Uterus (tissue), 4 donors: ENCODE data around the gene RETNLB. TPM values are rescaled to one million over a fixed set of nuclear protein-coding genes. Genes with fewer than 3 reads are reported as not detected.

Experiments used
- DNase-seq, 2 donors: peaks; one replicate each; pipeline ENCODE4 v3.0.0-alpha.2; 2019 to 2020
- H3K27ac ChIP-seq, 2 donors: fragments of 200-600 bp; sonication (generic); 1 replicate in 1 of 2; 2 replicates in 1 of 2; pipeline ENCODE4 v1.5.1; 2016 to 2018
- H3K27me3 ChIP-seq, 2 donors: fragments of 200-600 bp; sonication (generic); one replicate each; pipeline ENCODE4 v1.5.1; 2018 to 2019; ENCODE audit warnings: control low read depth in 1 of 2
- H3K36me3 ChIP-seq, 2 donors: fragments of 200-600 bp; sonication (generic); one replicate each; pipeline ENCODE4 v1.5.1; 2019; ENCODE audit warnings: control low read depth in 1 of 2
- H3K4me1 ChIP-seq, 2 donors: fragments of 200-600 bp; sonication (generic); one replicate each; pipeline ENCODE4 v1.5.1; 2018 to 2019; ENCODE audit warnings: control low read depth in 1 of 2
- H3K4me3 ChIP-seq, 2 donors: fragments of 200-600 bp; sonication (generic); 1 replicate in 1 of 2; 2 replicates in 1 of 2; pipeline ENCODE4 v1.5.1; 2018 to 2019; ENCODE audit warnings: mild to moderate bottlenecking in 1 of 2
- H3K9me3 ChIP-seq, 2 donors: fragments of 200-600 bp; sonication (generic); one replicate each; pipeline ENCODE4 v1.5.1; 2019; ENCODE audit warnings: control low read depth in 1 of 2
- POLR2A ChIP-seq, 2 donors: fragments of 450-650 bp; IDR thresholded peaks; one replicate each; pipeline ENCODE4 v1.6.1; 2016; ENCODE audit warnings: antibody characterized with exemption in 2 of 2, mild to moderate bottlenecking in 1 of 2, moderate library complexity in 1 of 2
- intact Hi-C: fragments of 100-400 bp; cut with DNase I; formaldehyde crosslinking; loops from one replicate; pipeline ENCODE4 v1.15.1; 2023; ENCODE audit warnings: low total_unique reads
- total RNA-seq, 4 donors: library from RNA; depleted of rRNA in 3 of 4; stranded (reverse); fragments of >200 nt in 3 of 4; gene quantifications; one replicate each; pipeline versions ENCODE4 v1.1.0 to v1.2.4, GENCODE V29; 2014 to 2023
- TF ChIP-seq, protein P1 (sequence below), 4 experiments: fragments of 200-600 bp in 2 of 4; fragments of 450-650 bp in 2 of 4; sonication (generic) in 2 of 4; IDR thresholded peaks; one replicate each; pipeline ENCODE4 v1.5.1; 2016 to 2019; ENCODE audit warnings: antibody characterized with exemption in 4 of 4, mild to moderate bottlenecking in 2 of 4, moderate library complexity in 1 of 4
- donor health status: DM: yes; HTN: yes; CAD: no.

RETNLB gene, protein sequence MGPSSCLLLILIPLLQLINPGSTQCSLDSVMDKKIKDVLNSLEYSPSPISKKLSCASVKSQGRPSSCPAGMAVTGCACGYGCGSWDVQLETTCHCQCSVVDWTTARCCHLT
- not detected for total RNA-seq

DNA sequence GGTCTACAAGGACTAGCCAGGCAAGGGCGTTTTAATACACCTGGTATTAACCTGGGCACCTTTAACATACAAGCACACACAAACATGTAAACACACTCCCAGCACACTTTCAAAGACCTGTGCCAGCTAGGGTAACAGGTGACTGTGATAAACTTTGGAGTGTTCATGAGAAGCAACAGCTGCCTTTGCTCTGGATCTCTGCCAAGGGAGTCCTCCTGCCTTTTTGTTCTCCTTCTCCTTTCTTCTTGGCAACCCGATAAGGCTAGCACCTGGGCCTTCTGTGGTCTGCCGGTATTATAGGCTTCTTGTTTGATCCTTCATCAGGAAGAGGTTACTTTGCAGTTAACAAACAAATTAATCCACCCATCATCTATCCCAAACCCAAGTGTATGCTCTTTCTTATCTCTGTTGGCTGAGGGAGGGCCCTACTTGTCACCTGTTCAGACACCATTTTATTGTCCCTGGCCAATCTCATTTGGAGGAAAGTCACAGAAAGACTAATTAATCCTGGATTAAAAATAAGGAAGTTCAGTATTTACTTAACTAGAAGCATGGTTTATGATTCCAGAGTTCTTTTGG, at the start of gene RETNLB:
Gene RETNLB (minus strand): TSS at position 7 of the 579 bp plus-strand sequence. CDS start 225 bp downstream, outside the sequence.
- no peak for DNase-seq
- Histone ChIP-seq H3K27me3 (no peaks in the 10 kb centered on the region), H3K27ac (no peak within 1 kb of the TSS), H3K4me1 (no peaks in the 10 kb centered on the region), H3K9me3 (no peaks in the 10 kb centered on the region), H3K36me3 (no peaks in the 10 kb centered on the region), H3K4me3 (no peak within 1 kb of the TSS)
- intact Hi-C loops: no loop called here
- no peak for TF ChIP-seq POLR2A (IDR thresholded peaks at IDR 0.05)
- TF ChIP-seq, protein P1, sequence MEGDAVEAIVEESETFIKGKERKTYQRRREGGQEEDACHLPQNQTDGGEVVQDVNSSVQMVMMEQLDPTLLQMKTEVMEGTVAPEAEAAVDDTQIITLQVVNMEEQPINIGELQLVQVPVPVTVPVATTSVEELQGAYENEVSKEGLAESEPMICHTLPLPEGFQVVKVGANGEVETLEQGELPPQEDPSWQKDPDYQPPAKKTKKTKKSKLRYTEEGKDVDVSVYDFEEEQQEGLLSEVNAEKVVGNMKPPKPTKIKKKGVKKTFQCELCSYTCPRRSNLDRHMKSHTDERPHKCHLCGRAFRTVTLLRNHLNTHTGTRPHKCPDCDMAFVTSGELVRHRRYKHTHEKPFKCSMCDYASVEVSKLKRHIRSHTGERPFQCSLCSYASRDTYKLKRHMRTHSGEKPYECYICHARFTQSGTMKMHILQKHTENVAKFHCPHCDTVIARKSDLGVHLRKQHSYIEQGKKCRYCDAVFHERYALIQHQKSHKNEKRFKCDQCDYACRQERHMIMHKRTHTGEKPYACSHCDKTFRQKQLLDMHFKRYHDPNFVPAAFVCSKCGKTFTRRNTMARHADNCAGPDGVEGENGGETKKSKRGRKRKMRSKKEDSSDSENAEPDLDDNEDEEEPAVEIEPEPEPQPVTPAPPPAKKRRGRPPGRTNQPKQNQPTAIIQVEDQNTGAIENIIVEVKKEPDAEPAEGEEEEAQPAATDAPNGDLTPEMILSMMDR (IDR thresholded peaks at IDR 0.05): no peak

DNA sequence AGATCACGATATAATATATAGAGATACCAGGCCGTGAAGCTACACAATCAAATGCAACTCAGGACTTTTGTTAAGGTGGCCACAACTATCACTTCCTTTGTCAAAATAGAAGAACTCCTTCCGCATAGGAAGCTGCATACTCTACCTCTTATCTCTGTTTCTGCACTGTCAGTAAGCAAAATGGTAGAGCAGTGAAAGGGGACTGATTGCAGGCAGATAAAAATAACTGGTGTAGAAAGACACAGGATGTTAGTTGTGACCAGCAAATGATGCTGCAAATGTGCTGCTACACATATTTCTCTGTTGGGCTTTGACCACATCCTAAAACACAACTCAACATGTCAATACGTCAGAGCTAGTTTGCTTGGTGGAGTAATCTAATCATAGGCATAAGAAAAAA, 49.1 kb upstream of the RETNLB start:
- DNase-seq: no peak
- Histone ChIP-seq H3K4me3 (no peak overlapping the region), H3K36me3 (no peaks in the 10 kb centered on the region), H3K27me3 (no peaks in the 10 kb centered on the region), H3K9me3 (no peaks in the 10 kb centered on the region), H3K27ac (no peak overlapping the region), H3K4me1 (no peaks in the 10 kb centered on the region)
- intact Hi-C loops: no loop called here
- TF ChIP-seq, protein P1 (IDR thresholded peaks at IDR 0.05): no peak
- TF ChIP-seq POLR2A (IDR thresholded peaks at IDR 0.05): no peak

DNA sequence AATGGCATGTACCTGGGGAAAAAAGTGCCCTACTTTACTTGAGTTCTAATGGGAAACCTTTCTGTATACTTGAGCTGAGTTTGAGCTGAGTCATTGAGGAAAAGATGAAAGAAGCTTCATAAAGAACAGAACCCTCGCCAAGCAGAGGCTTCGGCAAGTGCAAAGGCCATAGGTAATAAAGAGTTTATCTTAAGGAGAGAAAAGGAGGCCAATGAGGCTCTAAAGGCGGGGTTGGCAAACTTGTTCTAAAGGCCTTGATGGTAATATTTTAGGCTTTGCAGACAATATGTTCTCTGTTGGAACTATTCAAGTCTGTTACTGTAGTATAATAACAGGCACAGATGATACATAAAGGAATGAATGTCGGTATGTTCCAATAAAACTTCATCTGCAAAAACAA, 47.8 kb upstream of the RETNLB start:
- Histone ChIP-seq H3K4me1 (no peaks in the 10 kb centered on the region), H3K4me3 (no peak overlapping the region), H3K9me3 (no peaks in the 10 kb centered on the region), H3K36me3 (no peaks in the 10 kb centered on the region), H3K27me3 (no peaks in the 10 kb centered on the region), H3K27ac (no peak overlapping the region)
- intact Hi-C loops: no loop called here
- DNase-seq: no peak
- TF ChIP-seq POLR2A (IDR thresholded peaks at IDR 0.05): no peak
- TF ChIP-seq, protein P1 (IDR thresholded peaks at IDR 0.05): no peak

DNA sequence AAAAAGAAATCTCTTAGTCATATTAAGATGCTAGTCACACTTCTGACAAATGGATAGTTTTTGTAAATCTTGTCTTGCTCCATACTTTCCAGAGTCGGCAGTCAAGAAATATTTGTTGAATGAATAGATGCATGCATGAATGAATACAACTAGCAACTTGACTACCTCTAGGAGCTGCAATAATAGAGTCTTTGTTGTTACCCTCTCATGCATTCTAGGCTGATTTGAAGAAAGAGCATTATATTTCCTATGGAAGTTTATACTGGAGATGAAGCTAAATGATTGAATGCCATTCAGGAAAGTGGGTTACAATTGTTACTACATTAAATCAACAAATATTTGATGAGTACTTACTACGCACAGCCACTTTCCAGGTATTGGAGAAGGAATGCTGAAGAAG, 47.2 kb upstream of the RETNLB start:
- intact Hi-C loops: no loop called here
- no peak for DNase-seq
- Histone ChIP-seq H3K9me3 (no peaks in the 10 kb centered on the region), H3K27ac (no peak overlapping the region), H3K4me1 (no peaks in the 10 kb centered on the region), H3K4me3 (no peak overlapping the region), H3K36me3 (no peaks in the 10 kb centered on the region), H3K27me3 (no peaks in the 10 kb centered on the region)
- TF ChIP-seq POLR2A (IDR thresholded peaks at IDR 0.05): no peak
- TF ChIP-seq, protein P1 (IDR thresholded peaks at IDR 0.05): no peak

DNA sequence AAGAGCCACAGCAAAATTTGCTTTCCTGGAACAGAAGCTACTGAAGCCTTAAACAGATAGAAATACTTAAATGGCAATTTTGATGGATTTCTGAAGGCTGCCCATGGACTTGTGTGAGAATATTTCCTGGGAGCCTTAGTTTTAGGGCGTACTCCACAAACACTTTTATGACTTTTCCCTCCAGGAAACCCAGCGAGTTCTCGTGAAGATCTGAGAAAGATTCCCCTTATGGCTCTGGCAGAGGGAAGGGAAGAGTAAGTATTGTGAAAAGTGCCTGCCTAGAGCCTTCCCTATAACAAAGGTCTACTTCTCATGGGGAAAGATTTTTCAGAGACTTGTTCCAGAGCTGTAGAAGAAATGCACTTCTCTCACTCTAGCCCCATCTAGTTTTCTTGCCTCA, 34.3 kb upstream of the RETNLB start:
- Histone ChIP-seq H3K4me3 (no peak overlapping the region), H3K9me3 (no peaks in the 10 kb centered on the region), H3K4me1 (no peaks in the 10 kb centered on the region), H3K27ac (no peak overlapping the region), H3K36me3 (no peaks in the 10 kb centered on the region), H3K27me3 (no peaks in the 10 kb centered on the region)
- no peak for DNase-seq
- TF ChIP-seq POLR2A (IDR thresholded peaks at IDR 0.05): no peak
- TF ChIP-seq, protein P1 (IDR thresholded peaks at IDR 0.05): no peak
- intact Hi-C loops: no loop called here
